ENCODE data around the gene FGR.

GRCh38 chr1:27585684-27586083, 49.3 kb downstream of the FGR start:
- no peak for TF ChIP-seq EZH2 (IDR thresholded peaks at IDR 0.05; ENCODE audit: insufficient read depth, poor library complexity, severe bottlenecking)
- TF ChIP-seq EZH2phosphoT487 (IDR thresholded peaks at IDR 0.05; ENCODE audit: insufficient read depth, low read depth) = no peak

Measured in GM23248 (cell line).